H1 (cell line): ENCODE results near the gene PACSIN2. TPM values are rescaled to one million over a fixed set of nuclear protein-coding genes. Genes with fewer than 3 reads are reported as not detected.

Experiments used
- CTCF ChIA-PET: fragments of 300-600 bp; sonication (Branson Sonifier 250); formaldehyde crosslinking; loops from one replicate; lab custom pipeline; 2021; ENCODE audit not compliant: partially characterized antibody; lab: Charles Lee
- POLR2A ChIA-PET: fragments of 300-600 bp; sonication (Branson Sonifier 250); formaldehyde crosslinking; loops from one replicate; lab custom pipeline; 2021; ENCODE audit warnings: inconsistent platforms; ENCODE audit not compliant: partially characterized antibody; lab: Charles Lee
- DNase-seq, 2 experiments: peaks; one replicate each; pipeline versions ENCODE4 v3.0.0 to v3.0.0-alpha.2; 2010 to 2022; ENCODE audit warnings: low spot score in 2 of 2, low read depth in 1 of 2, mixed read lengths in 1 of 2
- FAIRE-seq: peaks from 2 replicates; lab custom pipeline; 2011; peaks lifted over from hg19 to GRCh38; lab: Jason Lieb, UNC
- H2AFZ ChIP-seq: 2 replicates; pipeline ENCODE4 v1.8.1; 2012; ENCODE audit warnings: low read length, inconsistent platforms
- H2AK5ac ChIP-seq: 2 replicates; pipeline ENCODE4 v1.6.1; 2013; ENCODE audit warnings: low read depth, low read length
- H2BK120ac ChIP-seq: replicated peaks from 2 replicates; pipeline ENCODE3; 2013; ENCODE audit warnings: low read depth, low read length, inconsistent platforms
- H2BK12ac ChIP-seq: 2 replicates; pipeline ENCODE4 v1.6.1; 2013; ENCODE audit warnings: low read depth, low read length
- H2BK15ac ChIP-seq: 2 replicates; pipeline ENCODE4 v1.6.1; 2013; ENCODE audit warnings: low read length
- H2BK20ac ChIP-seq: 2 replicates; pipeline ENCODE4 v1.6.1; 2013; ENCODE audit warnings: low read length
- H2BK5ac ChIP-seq: 2 replicates; pipeline ENCODE4 v1.6.1; 2013; ENCODE audit warnings: low read depth, low read length
- H3K14ac ChIP-seq: 2 replicates; pipeline ENCODE4 v1.6.1; 2013; ENCODE audit warnings: inconsistent platforms; ENCODE audit not compliant: insufficient read length
- H3K18ac ChIP-seq: 2 replicates; pipeline ENCODE4 v1.6.1; 2013; ENCODE audit warnings: low read length; ENCODE audit errors: extremely low read depth
- H3K23ac ChIP-seq: 2 replicates; pipeline ENCODE4 v1.6.1; 2013; ENCODE audit warnings: inconsistent platforms; ENCODE audit not compliant: insufficient read length
- H3K23me2 ChIP-seq: 2 replicates; pipeline ENCODE4 v1.6.1; 2013; ENCODE audit warnings: low read depth, low read length
- H3K27ac ChIP-seq: 2 replicates; pipeline ENCODE4 v1.6.1; 2011; ENCODE audit warnings: low read depth, low read length, inconsistent platforms
- H3K27me3 ChIP-seq, 4 experiments: replicated peaks in 1 of 4; 1 replicate in 1 of 4; 2 replicates in 3 of 4; pipeline versions ENCODE4 v1.6.1 to v1.8.1; 2011 to 2013; ENCODE audit warnings: low read length in 3 of 4, mild to moderate bottlenecking in 3 of 4, inconsistent platforms in 2 of 4, mixed read lengths in 2 of 4, moderate library complexity in 1 of 4; ENCODE audit not compliant: control insufficient read depth in 3 of 4, insufficient read depth in 3 of 4; ENCODE audit errors: extremely low read depth in 1 of 4
- H3K36me3 ChIP-seq, 4 experiments: 2 replicates each; pipeline versions ENCODE4 v1.6.1 to v1.8.1; 2011 to 2013; ENCODE audit warnings: mild to moderate bottlenecking in 4 of 4, low read length in 3 of 4, moderate library complexity in 2 of 4, control low read depth in 1 of 4, inconsistent platforms in 1 of 4; ENCODE audit not compliant: insufficient read depth in 4 of 4, control insufficient read depth in 2 of 4
- H3K4ac ChIP-seq: replicated peaks from 2 replicates; pipeline ENCODE3; 2013; ENCODE audit warnings: low read length, low read depth, mixed read lengths, inconsistent platforms; ENCODE audit not compliant: insufficient read length
- H3K4me1 ChIP-seq, 4 experiments: replicated peaks in 1 of 4; 1 replicate in 1 of 4; 2 replicates in 3 of 4; pipeline versions ENCODE4 v1.6.1 to v1.8.1; 2011 to 2013; ENCODE audit warnings: low read length in 3 of 4, inconsistent platforms in 2 of 4, mixed read lengths in 1 of 4; ENCODE audit not compliant: insufficient read depth in 4 of 4, control insufficient read depth in 3 of 4
- H3K4me2 ChIP-seq, 2 experiments: 2 replicates each; pipeline versions ENCODE4 v1.6.1 to v1.8.1; 2011 to 2013; ENCODE audit warnings: low read depth in 2 of 2, low read length in 2 of 2, control low read depth in 1 of 2, inconsistent platforms in 1 of 2, mild to moderate bottlenecking in 1 of 2; ENCODE audit not compliant: insufficient read depth in 1 of 2
- H3K4me3 ChIP-seq, 4 experiments: fragments of 200-600, 300-600 bp in 1 of 4; sonication (generic), shearing (Covaris generic), sonication (Bioruptor Twin) in 1 of 4; 2 replicates each; pipeline versions ENCODE4 v1.5.1 to v1.8.1; 2011 to 2016; ENCODE audit warnings: low read length in 4 of 4, low read depth in 3 of 4, control low read depth in 2 of 4, inconsistent platforms in 2 of 4, mild to moderate bottlenecking in 2 of 4, mixed read lengths in 1 of 4, moderate library complexity in 1 of 4; ENCODE audit not compliant: insufficient read depth in 2 of 4; ENCODE audit errors: extremely low read depth in 1 of 4
- H3K56ac ChIP-seq: replicated peaks from 2 replicates; pipeline ENCODE3; 2013; ENCODE audit warnings: low read depth, mild to moderate bottlenecking, mixed read lengths, low read length, inconsistent platforms; ENCODE audit not compliant: insufficient read length
- H3K79me1 ChIP-seq: 2 replicates; pipeline ENCODE4 v1.6.1; 2013; ENCODE audit warnings: low read depth, low read length, control low read depth
- H3K79me2 ChIP-seq, 2 experiments: 2 replicates each; pipeline versions ENCODE4 v1.6.1 to v1.8.1; 2012 to 2013; ENCODE audit warnings: low read length in 2 of 2, mild to moderate bottlenecking in 2 of 2, inconsistent platforms in 1 of 2; ENCODE audit not compliant: insufficient read depth in 2 of 2, control insufficient read depth in 1 of 2
- H3K9ac ChIP-seq, 4 experiments: replicated peaks in 1 of 4; 1 replicate in 1 of 4; 2 replicates in 3 of 4; pipeline versions ENCODE4 v1.6.1 to v1.8.1; 2011 to 2013; ENCODE audit warnings: low read depth in 3 of 4, low read length in 3 of 4, control low read depth in 2 of 4, mild to moderate bottlenecking in 2 of 4, moderate library complexity in 2 of 4, inconsistent platforms in 1 of 4; ENCODE audit errors: extremely low read depth in 1 of 4
- H3K9me3 ChIP-seq, 2 experiments: 2 replicates each; pipeline versions ENCODE4 v1.6.1 to v1.8.1; 2012 to 2013; ENCODE audit warnings: mild to moderate bottlenecking in 2 of 2, moderate library complexity in 2 of 2, control low read depth in 1 of 2, inconsistent platforms in 1 of 2, low read depth in 1 of 2, low read length in 1 of 2, mixed read lengths in 1 of 2; ENCODE audit not compliant: insufficient read depth in 2 of 2
- H4K20me1 ChIP-seq, 2 experiments: replicated peaks in 1 of 2; 2 replicates each; pipeline versions ENCODE3 to v1.8.1; 2011 to 2013; ENCODE audit warnings: inconsistent platforms in 2 of 2, low read length in 2 of 2, mild to moderate bottlenecking in 1 of 2; ENCODE audit not compliant: insufficient read depth in 2 of 2, control insufficient read depth in 1 of 2
- H4K5ac ChIP-seq: 2 replicates; pipeline ENCODE4 v1.6.1; 2013; ENCODE audit warnings: low read length, low read depth, mixed read lengths, inconsistent platforms; ENCODE audit not compliant: insufficient read length
- H4K8ac ChIP-seq: 2 replicates; pipeline ENCODE4 v1.8.0; 2013; ENCODE audit warnings: mild to moderate bottlenecking, moderate library complexity, low read length, inconsistent platforms; ENCODE audit not compliant: insufficient read depth; ENCODE audit errors: extremely low read depth
- H4K91ac ChIP-seq: replicated peaks from 2 replicates; pipeline ENCODE3; 2013; ENCODE audit warnings: low read length, mixed read lengths, inconsistent platforms; ENCODE audit not compliant: insufficient read length
- CBX5 ChIP-seq: fragments of 300-800, 300-1000 bp; sonication (generic); IDR thresholded peaks from 2 replicates; pipeline ENCODE4 v1.7.1; 2016; ENCODE audit warnings: antibody characterized with exemption, low read length, low read depth
- EP300 ChIP-seq, 2 experiments: IDR thresholded peaks; 1 replicate in 1 of 2; 2 replicates in 1 of 2; pipeline ENCODE4 v1.6.1; 2011 to 2012; ENCODE audit warnings: low read depth in 2 of 2, low read length in 2 of 2, mild to moderate bottlenecking in 2 of 2, borderline replicate concordance in 1 of 2, inconsistent platforms in 1 of 2, moderate library complexity in 1 of 2
- WGBS, 2 experiments: shearing (Covaris generic) in 1 of 2; methylation state at CpG; one replicate each; pipeline versions ENCODE4 v1.1.6 to v1.1.7; 2013 to 2015; ENCODE audit warnings: low lambda C conversion rate in 2 of 2, mixed read lengths in 2 of 2, inconsistent platforms in 1 of 2, low coverage in 1 of 2, missing lambda C conversion rate in 1 of 2; ENCODE audit not compliant: insufficient replicate concordance in 2 of 2, insufficient coverage in 1 of 2, insufficient read length in 1 of 2; ENCODE audit errors: extremely low coverage in 1 of 2, missing lambda C conversion rate in 1 of 2; 5-methylcytosine and 5-hydroxymethylcytosine counted together
- polyA plus RNA-seq, 7 experiments: library from polyadenylated mRNA; depleted of rRNA in 3 of 7; stranded (reverse) in 5 of 7; unstranded in 2 of 7; fragments of >200 nt in 5 of 7; fragments of 200-250 nt in 2 of 7; gene quantifications; 1 replicate in 5 of 7; 2 replicates in 1 of 7; 4 replicates in 1 of 7; pipeline versions ENCODE4 v1.2.1 to v1.2.3, GENCODE V29; 2011 to 2013; ENCODE audit warnings: missing spikeins in 2 of 7, mixed read lengths in 2 of 7
- total RNA-seq: library from RNA; stranded (reverse); fragmentation: NEBNext Ultra II Directional; extraction: Animal tissue kit (Norgen Biotek cat#: 25700); gene quantifications from 2 replicates; pipeline ENCODE4 v1.2.1, GENCODE V29; 2021

The PACSIN2 gene
- total and polyA plus RNA-seq, 2 of the 8 experiments (the other 6 are each of a cell fraction or from before 2014, with no cell fraction given), result 44.8 to 64.2 TPM

- FAIRE-seq (no peak), DNase-seq (no peak)
- H3K27ac ChIP-seq, result no peak overlapping the region; the same call in 1 of the 2 replicates
- no peak overlapping the region for H3K23ac ChIP-seq
- TF ChIP-seq EP300 (IDR thresholded peaks at IDR 0.05; ENCODE audit: borderline replicate concordance in 1 of 2, low read depth in 2 of 2, low read length in 2 of 2), result no peak
- TF ChIP-seq CBX5, result no peak
- no peaks in the 10 kb centered on the region; the same call in 1 of the 2 replicates for H3K79me1 ChIP-seq
- H3K79me2 ChIP-seq, result no peaks in the 10 kb centered on the region
- ChIA-PET POLR2A (no interaction called here), CTCF (interaction anchor here (0.6 to 2.9 kb wide), 4 partner anchors 17 to 344 kb away, joined by 3 to 8 read pairs (median 4); no protein-coding TSS in a partner anchor)
- no peak overlapping the region for H3K56ac ChIP-seq
- no peak overlapping the region for H3K4me2 ChIP-seq
- no peak overlapping the region for H2BK12ac ChIP-seq
- H2BK20ac ChIP-seq, result no peak overlapping the region
- no peaks in the 10 kb centered on the region for H3K9me3 ChIP-seq
- H4K91ac ChIP-seq, result no peak overlapping the region
- H3K14ac ChIP-seq, result no peak overlapping the region
- peak overlapping the region; percentile 21; the same call in 1 of the 2 replicates for H2BK5ac ChIP-seq
- H3K4ac ChIP-seq, result no peak overlapping the region
- no peak overlapping the region for H3K9ac ChIP-seq
- H2BK120ac ChIP-seq, result no peak overlapping the region
- H3K23me2 ChIP-seq, result no peaks in the 10 kb centered on the region; the same call in 1 of the 2 replicates
- H3K27me3 ChIP-seq, result no peaks in the 10 kb centered on the region
- peak overlapping the region; percentile 45; the same call in 1 of the 2 replicates for H4K8ac ChIP-seq
- H4K5ac ChIP-seq, result no peak overlapping the region
- peaks cover 0 to under 1% (median under 1%) of the 10 kb centered on the region in 4 experiments; a peak in 2 of 7 replicates for H3K4me1 ChIP-seq
- no peak overlapping the region for H3K4me3 ChIP-seq
- peaks cover 5 to 24% (median 18%) of the 10 kb centered on the region in 4 experiments; a peak in 7 of 8 replicates for H3K36me3 ChIP-seq
- H2BK15ac ChIP-seq, result no peak overlapping the region
- H3K18ac ChIP-seq, result no peak overlapping the region
- H2AFZ ChIP-seq, result no peak overlapping the region
- 89% methylated on average over 13 of the region's 14 CpGs; no CpG with 5 or more reads in 1 of the 2 experiments for WGBS, 2 experiments
- no peak overlapping the region for H2AK5ac ChIP-seq
- peaks cover 4 to 13% of the 10 kb centered on the region in 2 experiments for H4K20me1 ChIP-seq
These were observed 127.1 kb downstream of the PACSIN2 start for GRCh38 chr22:42887523-42888507.
